GM18526 (cell line): ENCODE data around the gene ARTN.

ENCODE experiments used
- POLR2A ChIP-seq: IDR thresholded peaks from 3 replicates; pipeline ENCODE4 v1.6.1; 2011; ENCODE audit not compliant: insufficient read length; ENCODE audit errors: extremely low read depth

The ARTN gene

GRCh38 chr1:43936431-43937151 lies 3.0 kb downstream of the ARTN start:
- no peak for TF ChIP-seq POLR2A

DNA sequence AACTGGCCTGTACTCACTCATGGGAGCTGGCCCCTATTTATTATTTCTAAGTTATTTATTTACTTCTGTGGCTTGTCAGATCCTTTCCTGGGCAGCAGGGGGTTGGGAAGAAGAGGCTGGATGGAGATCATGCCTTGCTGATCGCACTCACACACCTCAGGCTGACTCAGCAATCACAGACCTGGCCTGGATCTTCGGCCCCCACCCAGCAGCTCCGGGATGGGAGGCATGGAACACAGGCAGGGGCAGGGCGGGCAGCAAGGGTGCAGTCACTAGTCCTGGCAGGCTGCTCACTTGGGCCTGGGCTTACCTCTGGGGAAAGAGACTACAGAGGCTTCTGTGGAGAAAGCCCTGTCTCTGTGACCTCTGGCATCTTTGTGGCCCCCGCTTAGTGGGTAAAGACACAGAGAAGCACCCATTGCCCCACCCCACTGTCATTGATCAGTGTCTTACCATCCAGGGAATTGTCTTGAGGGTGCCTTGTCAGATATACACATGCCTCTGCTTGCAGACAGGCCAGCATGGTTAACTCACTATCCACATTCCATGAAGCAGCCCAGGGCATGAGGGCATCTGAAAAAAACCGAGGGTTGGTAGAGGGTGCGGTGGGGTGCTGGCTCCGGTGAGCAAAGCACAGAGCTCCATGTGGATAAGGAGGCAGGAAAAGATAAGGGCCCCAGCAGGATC lies 3.7 kb downstream of the ARTN start:
- TF ChIP-seq POLR2A: no peak

- TF ChIP-seq POLR2A: no peak
Observed at GRCh38 chr1:43938383-43938782, 4.8 kb downstream of the ARTN start.

DNA sequence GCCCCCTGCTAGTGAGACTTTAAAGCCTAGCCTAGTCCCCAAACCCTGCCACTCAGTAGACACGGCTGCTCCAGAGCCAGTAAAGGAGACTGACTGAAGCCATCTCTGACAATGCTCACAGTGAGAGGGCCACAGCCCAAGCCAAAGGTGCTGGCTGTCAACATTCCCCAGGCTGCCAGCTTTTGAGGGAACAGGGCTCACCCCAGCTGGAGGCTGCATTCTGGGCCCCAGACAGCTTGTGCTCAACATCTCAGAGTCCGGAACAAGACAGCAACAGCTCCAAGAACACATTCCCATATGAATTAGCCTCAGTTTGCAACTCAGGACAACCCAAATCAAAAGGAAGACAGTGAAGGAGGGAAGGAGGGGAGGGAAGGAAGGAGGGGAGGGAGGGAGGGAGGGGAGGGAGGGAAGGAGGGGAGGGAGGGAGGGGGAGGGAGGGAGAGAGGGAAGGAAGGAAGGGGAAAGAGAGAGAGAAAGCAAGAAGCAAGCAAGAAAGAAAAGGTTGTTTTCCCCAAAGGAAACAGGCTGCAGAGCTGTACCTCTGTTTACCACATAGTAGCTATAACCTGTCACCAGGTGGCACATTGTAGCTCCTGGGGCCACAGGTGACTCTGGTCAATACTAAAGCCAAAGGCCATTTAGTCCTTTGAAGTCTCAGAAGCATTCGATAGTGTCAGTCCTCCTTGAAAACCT lies 5.4 kb downstream of the ARTN start:
- TF ChIP-seq POLR2A: no peak

GRCh38 chr1:43942411-43942810 lies 8.8 kb downstream of the ARTN start:
- no peak for TF ChIP-seq POLR2A

GRCh38 chr1:43944860-43945259 lies 11.3 kb downstream of the ARTN start:
- TF ChIP-seq POLR2A: no peak

DNA sequence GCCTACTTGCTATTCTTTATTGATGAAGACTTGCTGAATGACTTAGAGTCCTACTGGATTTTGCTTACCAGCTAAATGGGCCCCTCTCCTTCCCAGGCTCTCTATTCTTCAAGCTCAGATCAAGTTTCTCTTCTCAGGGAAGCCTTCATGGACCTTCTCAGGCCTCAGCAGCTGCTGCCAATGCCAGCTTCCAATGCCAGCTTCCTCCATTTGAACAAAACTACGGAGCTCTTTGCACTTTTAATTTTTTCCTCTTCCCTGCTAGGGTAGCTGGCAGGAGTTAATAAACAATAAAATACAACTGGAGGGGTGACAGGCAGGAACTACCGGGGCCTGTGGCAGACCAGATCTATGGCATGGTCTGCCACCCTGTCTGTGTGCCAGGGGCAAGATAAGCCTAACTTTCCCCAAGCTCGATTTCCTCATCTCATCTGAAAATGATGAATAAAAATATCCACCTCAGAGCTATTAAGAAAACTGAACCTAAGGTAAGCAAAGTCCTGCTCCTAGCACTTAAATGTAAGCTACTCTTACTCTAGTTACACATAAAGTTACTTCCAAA lies 12.2 kb downstream of the ARTN start:
- no peak for TF ChIP-seq POLR2A

DNA sequence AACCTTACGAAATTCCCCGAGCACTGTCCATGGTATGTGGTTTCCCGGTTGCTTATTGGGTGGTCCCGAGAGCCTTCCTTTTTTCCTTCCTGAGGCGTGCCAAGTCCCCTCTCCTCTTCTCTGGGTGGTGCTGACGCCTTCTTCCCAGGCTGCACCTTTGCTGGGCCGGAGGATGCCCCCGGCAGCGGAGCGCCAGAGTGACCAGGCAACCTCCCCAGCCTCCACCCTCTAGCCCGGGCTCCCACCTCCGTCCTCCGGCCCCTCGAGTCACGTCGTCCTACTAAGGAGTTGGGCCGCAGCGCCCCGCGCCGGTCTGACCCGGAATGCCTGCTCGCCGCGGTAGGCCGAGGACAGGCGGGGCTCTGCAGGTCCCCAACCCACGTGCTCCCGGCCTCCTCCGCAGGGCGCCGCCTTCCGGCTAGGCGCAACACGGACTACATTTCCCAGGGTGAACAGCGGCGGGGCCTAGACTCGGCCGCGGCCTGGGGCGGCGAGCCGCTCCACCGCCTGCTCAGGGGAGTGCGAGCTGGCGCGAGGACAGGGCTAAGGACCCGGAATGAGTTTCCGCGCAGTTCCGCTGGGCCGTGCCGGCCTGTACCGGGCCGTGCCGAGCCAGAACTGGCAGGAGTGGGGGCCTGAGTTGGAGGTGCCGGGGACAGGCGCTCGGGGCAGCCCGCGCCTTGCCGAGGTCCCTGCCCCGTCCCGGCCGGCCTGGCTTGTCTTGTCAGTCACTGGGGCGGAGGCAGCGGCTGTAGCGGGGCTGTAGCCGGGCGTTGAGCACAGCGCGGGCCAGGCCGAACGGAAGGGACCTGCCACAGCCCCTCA lies 12.8 kb downstream of the ARTN start, which contains the start of gene IPO13:
IPO13 (plus strand) TSS at position 715 of the 825 bp plus-strand sequence. CDS start 651 bp downstream, outside the sequence.
- TF ChIP-seq POLR2A: peak; percentile 92

DNA sequence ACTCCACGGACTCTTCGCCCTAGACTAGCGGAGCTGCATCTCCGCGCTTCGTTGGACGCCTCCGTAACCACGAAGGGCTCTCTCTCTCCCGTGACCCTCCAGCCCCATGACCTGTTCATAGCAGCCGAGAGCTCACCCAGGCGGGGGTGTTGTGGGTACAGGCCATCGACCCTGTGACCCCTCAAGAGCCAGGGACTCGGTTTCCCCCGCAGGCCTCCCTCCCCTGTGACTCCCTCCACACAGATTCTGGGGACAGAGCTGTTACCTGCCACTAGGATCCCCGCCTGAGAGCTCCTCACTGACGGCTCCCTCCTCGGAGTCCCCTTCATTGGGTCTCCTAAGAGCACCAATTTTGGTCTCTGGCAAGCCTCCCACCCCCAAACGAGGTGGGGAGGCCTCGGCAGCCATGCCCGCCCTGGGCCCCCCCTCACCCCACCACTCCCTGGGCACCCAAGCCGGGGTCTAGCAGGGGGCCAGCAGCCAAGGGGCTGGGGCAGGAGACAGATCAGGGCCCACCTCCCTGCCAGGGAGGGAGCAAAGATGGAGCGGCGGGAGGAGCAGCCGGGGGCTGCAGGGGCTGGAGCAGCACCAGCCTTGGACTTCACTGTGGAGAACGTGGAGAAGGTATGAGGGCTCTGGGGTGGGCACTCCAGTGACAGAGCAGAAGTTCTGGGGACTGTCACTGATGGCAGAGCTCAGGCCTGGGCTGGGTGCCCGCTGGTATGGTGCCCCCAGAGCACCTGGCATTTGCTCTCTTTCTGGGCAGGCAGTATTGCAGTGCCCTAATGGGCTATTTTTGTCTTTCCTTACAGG lies 13.7 kb downstream of the ARTN start:
- no peak for TF ChIP-seq POLR2A

- TF ChIP-seq POLR2A: no peak
Observed at GRCh38 chr1:43947874-43948437, 14.4 kb downstream of the ARTN start.

DNA sequence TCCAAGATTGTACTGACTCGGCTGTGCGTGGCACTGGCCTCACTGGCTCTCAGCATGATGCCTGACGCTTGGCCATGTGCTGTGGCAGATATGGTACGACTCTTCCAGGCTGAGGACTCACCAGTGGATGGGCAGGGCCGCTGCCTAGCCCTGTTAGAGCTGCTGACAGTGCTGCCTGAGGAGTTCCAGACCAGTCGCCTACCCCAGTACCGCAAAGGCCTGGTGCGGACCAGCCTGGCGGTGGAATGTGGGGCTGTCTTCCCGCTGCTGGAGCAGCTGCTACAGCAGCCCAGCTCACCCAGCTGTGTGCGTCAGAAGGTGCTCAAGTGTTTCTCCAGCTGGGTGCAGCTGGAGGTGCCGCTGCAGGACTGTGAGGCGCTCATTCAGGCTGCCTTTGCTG lies 16.1 kb downstream of the ARTN start:
- TF ChIP-seq POLR2A: no peak

- TF ChIP-seq POLR2A: no peak
Observed at GRCh38 chr1:43951021-43951985, 17.7 kb downstream of the ARTN start.

DNA sequence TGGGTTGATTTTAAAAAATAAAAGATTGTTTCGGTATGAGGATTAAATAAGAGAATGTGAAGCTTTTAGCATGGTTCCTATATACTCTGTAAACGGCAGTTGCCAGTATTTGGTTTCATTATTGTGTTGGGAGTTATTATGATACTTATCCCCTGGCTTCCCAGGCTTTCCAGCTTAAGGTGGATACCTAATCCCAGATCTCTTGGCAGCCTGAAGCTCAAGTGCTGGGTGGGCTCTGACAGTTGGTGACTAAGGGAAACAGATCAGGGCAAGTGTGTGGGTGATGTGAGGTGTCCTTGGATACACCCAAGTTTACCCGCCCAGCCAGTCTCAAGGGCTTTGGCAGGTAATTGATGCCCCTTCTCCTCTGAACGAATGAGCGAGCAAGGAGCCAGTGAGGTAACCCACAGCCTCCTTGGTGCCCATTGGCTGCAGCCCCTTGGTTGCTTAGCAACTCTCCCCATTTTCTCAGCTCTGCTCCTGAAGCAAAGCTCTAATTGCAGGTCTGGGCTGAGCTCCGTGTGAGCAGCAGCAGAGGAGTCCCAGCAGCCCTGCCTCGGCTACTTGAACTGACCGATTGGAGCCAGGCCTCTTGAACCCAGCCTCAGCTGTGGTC lies 19.2 kb downstream of the ARTN start:
- no peak for TF ChIP-seq POLR2A

DNA sequence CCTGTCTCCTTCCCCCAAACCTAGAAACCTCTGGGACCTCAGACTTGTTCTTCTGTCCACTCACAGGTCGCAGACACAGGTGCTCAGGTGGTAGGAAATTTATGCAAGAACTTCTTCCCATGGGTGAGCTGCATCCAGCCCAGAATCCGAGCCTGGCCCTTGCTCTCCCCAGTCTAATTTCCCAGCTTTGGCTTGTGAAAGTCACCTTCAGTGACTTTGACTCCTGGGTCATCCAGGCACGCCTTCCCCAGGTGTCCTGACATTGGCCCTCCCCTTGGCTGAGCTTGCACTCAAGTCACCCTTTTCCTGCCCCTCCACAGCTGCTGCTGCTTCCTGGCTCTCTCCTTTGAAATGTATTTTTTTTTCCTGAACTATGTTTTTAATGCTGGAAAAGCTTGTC lies 19.8 kb downstream of the ARTN start:
- TF ChIP-seq POLR2A: no peak
